Smooth muscle cell (in vitro differentiated cells): ENCODE measurements around the gene VAPA. TPM values are rescaled to one million over a fixed set of nuclear protein-coding genes. Genes with fewer than 3 reads are reported as not detected.

Experiments used
- DNase-seq: peaks from one replicate; lab custom pipeline; 2025; ENCODE audit not compliant: unreplicated experiment; lab: John Stamatoyannopoulos, UW
- H2AFZ ChIP-seq: fragments of 200-600 bp; sonication (generic); 2 replicates; pipeline ENCODE4 v1.6.0; 2016; ENCODE audit warnings: antibody characterized with exemption, low read depth, mild to moderate bottlenecking
- H3F3A ChIP-seq: fragments of 200-600 bp; sonication (generic); 2 replicates; pipeline ENCODE4 v1.6.0; 2017; ENCODE audit warnings: antibody characterized with exemption, low read depth
- H3K27ac ChIP-seq: fragments of 200-600 bp; sonication (generic); 2 replicates; pipeline ENCODE4 v1.5.1; 2016; ENCODE audit warnings: low read depth, mild to moderate bottlenecking
- H3K27me3 ChIP-seq: fragments of 200-600 bp; sonication (generic); 2 replicates; pipeline ENCODE4 v1.6.1; 2016; ENCODE audit warnings: low read depth, mild to moderate bottlenecking
- H3K36me3 ChIP-seq: fragments of 200-600 bp; sonication (generic); 2 replicates; pipeline ENCODE4 v1.5.1; 2016; ENCODE audit warnings: low read depth
- H3K4me1 ChIP-seq: fragments of 200-600 bp; sonication (generic); 2 replicates; pipeline ENCODE4 v1.5.1; 2016; ENCODE audit warnings: low read depth
- H3K4me2 ChIP-seq: fragments of 200-600 bp; sonication (generic); 2 replicates; pipeline ENCODE4 v1.6.0; 2016; ENCODE audit warnings: mild to moderate bottlenecking
- H3K4me3 ChIP-seq: fragments of 200-600 bp; sonication (generic); 2 replicates; pipeline ENCODE4 v1.5.1; 2016; ENCODE audit warnings: mild to moderate bottlenecking
- H3K79me2 ChIP-seq: fragments of 200-600 bp; sonication (generic); 2 replicates; pipeline ENCODE4 v1.6.0; 2016; ENCODE audit warnings: low read depth, mild to moderate bottlenecking
- H3K9ac ChIP-seq: fragments of 200-600 bp; sonication (generic); 2 replicates; pipeline ENCODE4 v1.6.0; 2016; ENCODE audit warnings: low read depth
- H3K9me3 ChIP-seq: fragments of 200-600 bp; sonication (generic); replicated peaks from 2 replicates; pipeline ENCODE4 v1.5.1; 2016; ENCODE audit warnings: low read depth
- H4K20me1 ChIP-seq: fragments of 200-600 bp; sonication (generic); 2 replicates; pipeline ENCODE4 v1.6.0; 2016; ENCODE audit warnings: low read depth
- WGBS: methylation state at CpG from one replicate; pipeline ENCODE4 v1.1.7; 2016; ENCODE audit warnings: low lambda C conversion rate; 5-methylcytosine and 5-hydroxymethylcytosine counted together
- polyA plus RNA-seq: library from polyadenylated mRNA; unstranded; fragments of >200 nt; fragmentation: Nextera tagmentation; extraction: Ambion mirVana; gene quantifications from 2 replicates; pipeline ENCODE4 v1.2.1, GENCODE V29; 2016
- total RNA-seq: library from RNA; depleted of rRNA; stranded (reverse); fragments of >200 nt; gene quantifications from 2 replicates; pipeline ENCODE4 v1.2.3, GENCODE V29; 2014
- TF ChIP-seq, protein P1 (sequence below): fragments of 200-600 bp; sonication (generic); IDR thresholded peaks from 2 replicates; pipeline ENCODE4 v1.5.1; 2017; ENCODE audit warnings: borderline replicate concordance, mild to moderate bottlenecking, antibody characterized with exemption; ENCODE audit not compliant: insufficient read depth, poor library complexity, severe bottlenecking

Gene VAPA
- total and polyA plus RNA-seq, 2 experiments from 2014 or later = 315 to 350 TPM

DNA sequence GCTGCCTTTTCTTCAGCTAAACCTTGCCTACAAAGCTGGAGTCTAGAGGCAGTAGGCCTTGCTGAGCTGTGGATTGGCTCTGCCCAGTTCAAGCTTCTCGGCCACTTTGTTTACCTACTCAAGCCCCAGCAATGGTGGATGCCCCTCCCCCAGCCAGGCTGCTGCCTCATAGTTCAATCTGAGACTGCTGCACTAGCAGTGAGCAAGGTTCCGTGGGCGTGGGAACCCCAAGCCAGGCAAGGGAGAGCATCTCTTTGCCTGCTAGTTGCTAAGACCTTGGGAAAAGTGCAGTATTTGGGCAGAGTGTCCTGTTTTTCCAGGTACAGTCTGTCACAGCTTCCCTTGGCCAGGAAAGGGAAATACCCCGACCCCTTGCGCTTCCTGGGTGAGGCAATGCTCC, 68.9 kb downstream of the VAPA start:
- Histone ChIP-seq H3K9me3 (no peaks in the 10 kb centered on the region), H4K20me1 (no peaks in the 10 kb centered on the region), H3K9ac (no peak overlapping the region), H2AFZ (no peak overlapping the region), H3K4me2 (no peak overlapping the region), H3K27ac (no peak overlapping the region), H3K27me3 (no peaks in the 10 kb centered on the region), H3K4me3 (no peak overlapping the region), H3K4me1 (no peaks in the 10 kb centered on the region), H3F3A (no peaks in the 10 kb centered on the region), H3K79me2 (no peaks in the 10 kb centered on the region), H3K36me3 (no peaks in the 10 kb centered on the region)
- TF ChIP-seq, protein P1, sequence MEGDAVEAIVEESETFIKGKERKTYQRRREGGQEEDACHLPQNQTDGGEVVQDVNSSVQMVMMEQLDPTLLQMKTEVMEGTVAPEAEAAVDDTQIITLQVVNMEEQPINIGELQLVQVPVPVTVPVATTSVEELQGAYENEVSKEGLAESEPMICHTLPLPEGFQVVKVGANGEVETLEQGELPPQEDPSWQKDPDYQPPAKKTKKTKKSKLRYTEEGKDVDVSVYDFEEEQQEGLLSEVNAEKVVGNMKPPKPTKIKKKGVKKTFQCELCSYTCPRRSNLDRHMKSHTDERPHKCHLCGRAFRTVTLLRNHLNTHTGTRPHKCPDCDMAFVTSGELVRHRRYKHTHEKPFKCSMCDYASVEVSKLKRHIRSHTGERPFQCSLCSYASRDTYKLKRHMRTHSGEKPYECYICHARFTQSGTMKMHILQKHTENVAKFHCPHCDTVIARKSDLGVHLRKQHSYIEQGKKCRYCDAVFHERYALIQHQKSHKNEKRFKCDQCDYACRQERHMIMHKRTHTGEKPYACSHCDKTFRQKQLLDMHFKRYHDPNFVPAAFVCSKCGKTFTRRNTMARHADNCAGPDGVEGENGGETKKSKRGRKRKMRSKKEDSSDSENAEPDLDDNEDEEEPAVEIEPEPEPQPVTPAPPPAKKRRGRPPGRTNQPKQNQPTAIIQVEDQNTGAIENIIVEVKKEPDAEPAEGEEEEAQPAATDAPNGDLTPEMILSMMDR = no peak
- DNase-seq = no peak
- WGBS = 86% methylated on average over 5 of the region's 5 CpGs

DNA sequence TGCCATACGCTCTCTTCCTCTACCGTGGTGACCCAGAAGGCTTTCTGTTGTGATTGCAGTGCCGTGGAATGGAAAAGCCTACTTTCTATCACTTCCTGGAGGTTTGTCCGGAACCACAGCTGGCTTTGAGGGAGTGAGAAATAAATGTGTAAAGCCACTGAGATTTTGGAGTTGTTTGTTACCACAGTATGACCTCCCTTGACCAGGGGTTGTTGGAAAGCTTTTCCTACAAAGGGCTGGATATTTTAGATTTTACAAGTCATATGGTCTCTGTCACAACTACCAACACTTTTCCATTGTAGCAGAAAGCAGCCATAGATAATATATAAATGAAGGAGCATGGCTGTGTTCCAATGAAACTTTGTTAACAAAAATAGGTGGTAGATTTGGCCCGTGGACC, 70.3 kb downstream of the VAPA start:
- H3K9me3 ChIP-seq = no peaks in the 10 kb centered on the region
- TF ChIP-seq, protein P1 = no peak
- DNase-seq = no peak
- no peaks in the 10 kb centered on the region for H3K4me1 ChIP-seq
- no peak overlapping the region for H2AFZ ChIP-seq
- H3K27ac ChIP-seq = no peak overlapping the region
- 51% methylated on average over 5 of the region's 5 CpGs for WGBS
- no peaks in the 10 kb centered on the region for H3K79me2 ChIP-seq
- no peaks in the 10 kb centered on the region for H3K36me3 ChIP-seq
- H3K27me3 ChIP-seq = no peaks in the 10 kb centered on the region
- no peaks in the 10 kb centered on the region for H4K20me1 ChIP-seq
- no peaks in the 10 kb centered on the region for H3F3A ChIP-seq
- no peak overlapping the region for H3K4me3 ChIP-seq
- no peak overlapping the region for H3K9ac ChIP-seq
- H3K4me2 ChIP-seq = no peak overlapping the region

DNA sequence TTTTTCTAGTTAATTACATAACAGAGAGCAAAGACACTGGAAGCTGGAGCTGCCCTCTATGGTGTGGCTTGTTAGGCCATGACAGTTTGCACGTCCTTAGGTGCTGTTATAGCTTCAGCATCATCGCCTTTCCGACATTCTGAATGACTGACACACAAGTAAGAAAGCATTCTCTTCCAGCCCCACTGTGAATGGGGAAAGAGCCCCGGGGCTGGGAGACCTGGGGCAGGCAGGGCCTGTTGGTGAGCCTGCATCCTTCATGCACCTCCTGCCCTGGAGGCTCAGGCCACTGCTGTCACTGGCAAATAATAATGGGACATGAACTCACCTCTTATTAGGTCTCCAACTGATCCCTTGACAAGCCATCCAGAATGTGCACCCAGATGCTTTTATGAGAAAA, 71.8 kb downstream of the VAPA start:
- no peak overlapping the region for H2AFZ ChIP-seq
- TF ChIP-seq, protein P1 = no peak
- H3K36me3 ChIP-seq = no peaks in the 10 kb centered on the region
- DNase-seq = no peak
- H3K4me2 ChIP-seq = no peak overlapping the region
- no peaks in the 10 kb centered on the region for H3K79me2 ChIP-seq
- H3K27me3 ChIP-seq = no peaks in the 10 kb centered on the region
- no peak overlapping the region for H3K4me3 ChIP-seq
- H3K9me3 ChIP-seq = no peaks in the 10 kb centered on the region
- H3K4me1 ChIP-seq = no peaks in the 10 kb centered on the region
- no peaks in the 10 kb centered on the region for H3F3A ChIP-seq
- H4K20me1 ChIP-seq = no peaks in the 10 kb centered on the region
- 82% methylated on average over 4 of the region's 4 CpGs for WGBS
- no peak overlapping the region for H3K9ac ChIP-seq
- H3K27ac ChIP-seq = no peak overlapping the region

DNA sequence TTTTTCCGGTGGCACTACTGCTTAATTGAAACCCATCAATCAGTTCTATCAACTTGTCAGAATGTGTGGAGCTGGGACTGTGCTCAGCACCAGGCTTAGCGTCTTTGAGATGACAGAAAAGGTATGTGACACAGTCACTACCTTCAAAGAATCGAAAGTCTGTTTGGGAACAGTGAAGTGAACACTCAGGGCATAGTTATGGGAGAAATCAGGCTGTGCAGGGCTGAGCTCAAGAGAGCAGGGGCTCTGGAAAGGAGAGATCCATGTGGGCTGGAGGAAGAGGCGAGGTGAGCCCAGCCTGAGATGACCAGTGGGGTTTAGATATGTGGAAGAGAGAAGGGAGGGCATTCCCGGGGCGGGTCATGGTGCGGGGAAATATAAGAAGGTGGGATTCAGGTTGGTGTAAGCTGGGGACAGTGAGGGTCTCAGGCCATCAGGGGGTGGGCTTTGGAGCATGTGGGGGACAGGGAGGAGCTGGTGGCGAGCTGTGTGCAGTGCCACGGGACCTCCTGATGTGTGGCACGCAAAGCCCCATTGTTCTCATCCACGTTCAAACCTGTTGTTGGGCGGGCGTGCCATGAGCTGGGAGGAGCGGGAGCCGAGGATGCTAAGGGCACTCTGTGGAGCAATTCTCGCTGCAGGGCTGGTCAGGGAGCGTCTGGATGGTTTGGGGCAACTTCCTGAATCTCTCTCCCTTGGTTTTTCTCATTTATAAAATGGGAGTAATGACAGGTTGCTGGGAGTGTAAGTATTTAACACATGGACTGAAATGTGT, 72.5 kb downstream of the VAPA start:
- Histone ChIP-seq H3K27me3 (no peaks in the 10 kb centered on the region), H4K20me1 (no peaks in the 10 kb centered on the region), H3K4me1 (no peaks in the 10 kb centered on the region), H3F3A (no peaks in the 10 kb centered on the region), H3K27ac (no peak overlapping the region), H3K36me3 (no peaks in the 10 kb centered on the region), H2AFZ (no peak overlapping the region), H3K79me2 (no peaks in the 10 kb centered on the region), H3K4me2 (no peak overlapping the region), H3K9ac (no peak overlapping the region), H3K4me3 (no peak overlapping the region), H3K9me3 (no peaks in the 10 kb centered on the region)
- DNase-seq = no peak
- TF ChIP-seq, protein P1 = no peak
- WGBS = 92% methylated on average over 17 of the region's 17 CpGs
